Uterus (tissue), 2 donors: Measurements from ENCODE around the gene EIF3I.

Source experiments
- POLR2A ChIP-seq, 2 donors: fragments of 450-650 bp; IDR thresholded peaks; one replicate each; pipeline ENCODE4 v1.6.1; 2016; ENCODE audit warnings: antibody characterized with exemption in 2 of 2, mild to moderate bottlenecking in 1 of 2, moderate library complexity in 1 of 2
- TF ChIP-seq, protein P1 (sequence below), 4 experiments: fragments of 200-600 bp in 2 of 4; fragments of 450-650 bp in 2 of 4; sonication (generic) in 2 of 4; IDR thresholded peaks; one replicate each; pipeline ENCODE4 v1.5.1; 2016 to 2019; ENCODE audit warnings: antibody characterized with exemption in 4 of 4, mild to moderate bottlenecking in 2 of 4, moderate library complexity in 1 of 4

DNA sequence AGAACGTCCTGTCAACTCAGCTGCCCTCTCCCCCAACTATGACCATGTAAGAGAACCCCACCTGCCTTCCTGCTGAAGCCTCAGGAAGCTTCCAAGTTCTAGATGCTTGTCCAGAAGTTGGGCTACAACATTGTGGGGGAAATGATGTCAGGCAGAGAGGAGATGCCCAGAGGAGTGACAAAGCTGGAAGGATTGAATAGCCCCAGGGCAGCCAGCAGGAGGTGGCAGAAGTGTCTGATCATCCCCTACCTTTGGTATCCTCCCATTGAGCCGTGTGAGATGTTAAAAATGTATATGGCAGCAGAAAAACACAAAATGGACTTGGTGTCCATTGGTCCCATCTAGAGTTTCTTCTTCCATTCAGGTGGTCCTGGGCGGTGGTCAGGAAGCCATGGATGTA is 6.6 kb downstream of the EIF3I start:
- TF ChIP-seq, protein P1, sequence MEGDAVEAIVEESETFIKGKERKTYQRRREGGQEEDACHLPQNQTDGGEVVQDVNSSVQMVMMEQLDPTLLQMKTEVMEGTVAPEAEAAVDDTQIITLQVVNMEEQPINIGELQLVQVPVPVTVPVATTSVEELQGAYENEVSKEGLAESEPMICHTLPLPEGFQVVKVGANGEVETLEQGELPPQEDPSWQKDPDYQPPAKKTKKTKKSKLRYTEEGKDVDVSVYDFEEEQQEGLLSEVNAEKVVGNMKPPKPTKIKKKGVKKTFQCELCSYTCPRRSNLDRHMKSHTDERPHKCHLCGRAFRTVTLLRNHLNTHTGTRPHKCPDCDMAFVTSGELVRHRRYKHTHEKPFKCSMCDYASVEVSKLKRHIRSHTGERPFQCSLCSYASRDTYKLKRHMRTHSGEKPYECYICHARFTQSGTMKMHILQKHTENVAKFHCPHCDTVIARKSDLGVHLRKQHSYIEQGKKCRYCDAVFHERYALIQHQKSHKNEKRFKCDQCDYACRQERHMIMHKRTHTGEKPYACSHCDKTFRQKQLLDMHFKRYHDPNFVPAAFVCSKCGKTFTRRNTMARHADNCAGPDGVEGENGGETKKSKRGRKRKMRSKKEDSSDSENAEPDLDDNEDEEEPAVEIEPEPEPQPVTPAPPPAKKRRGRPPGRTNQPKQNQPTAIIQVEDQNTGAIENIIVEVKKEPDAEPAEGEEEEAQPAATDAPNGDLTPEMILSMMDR (IDR thresholded peaks at IDR 0.05), result no peak
- no peak for TF ChIP-seq POLR2A (IDR thresholded peaks at IDR 0.05)
